GM06990 (cell line): Measurements from ENCODE around the gene DIP2B.

Source experiments
- DNase-seq: peaks from one replicate; pipeline ENCODE4 v3.0.0-alpha.2; 2011; ENCODE audit not compliant: insufficient read length; ENCODE audit errors: extremely low read depth
- H3K27me3 ChIP-seq: replicated peaks from 2 replicates; pipeline ENCODE4 v1.6.0; 2011; ENCODE audit warnings: low read length; ENCODE audit not compliant: control insufficient read depth, insufficient read depth
- H3K36me3 ChIP-seq: 2 replicates; pipeline ENCODE4 v1.5.1; 2011; ENCODE audit warnings: low read length; ENCODE audit not compliant: control insufficient read depth, insufficient read depth
- H3K4me3 ChIP-seq: replicated peaks from 2 replicates; pipeline ENCODE4 v1.5.1; 2011; ENCODE audit warnings: low read depth, mild to moderate bottlenecking, control low read depth, low read length
- CTCF ChIP-seq: IDR thresholded peaks from 2 replicates; pipeline ENCODE4 v1.5.1; 2011; ENCODE audit warnings: low read length, control low read depth, mild to moderate bottlenecking, inconsistent platforms; ENCODE audit not compliant: insufficient read depth, poor library complexity, severe bottlenecking

DIP2B gene

GRCh38 chr12:50613463-50613862, 108.7 kb downstream of the DIP2B start:
- no peak for DNase-seq
- Histone ChIP-seq H3K36me3 (no peaks in the 10 kb centered on the region), H3K4me3 (no peak overlapping the region), H3K27me3 (no peaks in the 10 kb centered on the region)
- no peak for TF ChIP-seq CTCF

GRCh38 chr12:50614167-50614759, 109.5 kb downstream of the DIP2B start:
- Histone ChIP-seq H3K36me3 (no peaks in the 10 kb centered on the region), H3K4me3 (no peak overlapping the region), H3K27me3 (no peaks in the 10 kb centered on the region)
- no peak for DNase-seq
- TF ChIP-seq CTCF, result no peak

GRCh38 chr12:50615145-50615906, 110.5 kb downstream of the DIP2B start:
- no peak overlapping the region for H3K4me3 ChIP-seq
- DNase-seq, result no peak
- no peaks in the 10 kb centered on the region for H3K27me3 ChIP-seq
- TF ChIP-seq CTCF, result no peak
- H3K36me3 ChIP-seq, result no peaks in the 10 kb centered on the region; the same call in 1 of the 2 replicates

GRCh38 chr12:50615907-50616296, 111.1 kb downstream of the DIP2B start:
- no peak for TF ChIP-seq CTCF
- Histone ChIP-seq H3K4me3 (no peak overlapping the region), H3K27me3 (no peaks in the 10 kb centered on the region), H3K36me3 (no peaks in the 10 kb centered on the region; the same call in 1 of the 2 replicates)
- no peak for DNase-seq

- H3K27me3 ChIP-seq, result no peaks in the 10 kb centered on the region
- H3K4me3 ChIP-seq, result no peak overlapping the region
- no peak for TF ChIP-seq CTCF
- DNase-seq, result no peak
- no peaks in the 10 kb centered on the region; the same call in 1 of the 2 replicates for H3K36me3 ChIP-seq
These were observed 112.9 kb downstream of the DIP2B start for GRCh38 chr12:50617657-50618056.
